Cortex of kidney (tissue), 1 donor: Measurements from ENCODE around the gene CLPTM1.
"Not testable (repeated sequence)": the region's sequence is repeated elsewhere in the genome, so short reads cannot be mapped to it uniquely, and the experiment has no call there.

Experiments used
- DNase-seq: peaks from one replicate; lab custom pipeline; 2025; lab: John Stamatoyannopoulos, UW

CLPTM1 gene

DNA sequence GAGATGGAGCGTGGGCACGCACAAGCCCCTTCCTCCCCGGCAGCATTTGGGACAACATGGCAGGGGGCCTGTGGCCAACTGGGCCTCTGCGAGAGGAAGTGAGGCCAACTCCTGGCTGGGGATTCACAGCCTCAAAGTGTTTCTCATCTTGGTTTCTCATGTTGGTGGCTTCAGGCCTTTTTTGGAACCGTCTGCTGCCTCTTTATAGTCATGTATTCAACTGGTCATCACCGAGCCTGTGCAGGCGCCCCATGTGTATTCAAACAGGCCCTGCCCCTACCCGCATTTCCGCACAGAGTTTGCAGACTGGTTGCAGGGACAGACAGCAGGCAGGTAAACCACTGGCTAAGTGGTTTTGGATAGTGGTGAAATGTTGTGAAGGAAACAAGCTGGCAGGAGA is 28.8 kb downstream of the CLPTM1 start:
- DNase-seq: no peak

DNA sequence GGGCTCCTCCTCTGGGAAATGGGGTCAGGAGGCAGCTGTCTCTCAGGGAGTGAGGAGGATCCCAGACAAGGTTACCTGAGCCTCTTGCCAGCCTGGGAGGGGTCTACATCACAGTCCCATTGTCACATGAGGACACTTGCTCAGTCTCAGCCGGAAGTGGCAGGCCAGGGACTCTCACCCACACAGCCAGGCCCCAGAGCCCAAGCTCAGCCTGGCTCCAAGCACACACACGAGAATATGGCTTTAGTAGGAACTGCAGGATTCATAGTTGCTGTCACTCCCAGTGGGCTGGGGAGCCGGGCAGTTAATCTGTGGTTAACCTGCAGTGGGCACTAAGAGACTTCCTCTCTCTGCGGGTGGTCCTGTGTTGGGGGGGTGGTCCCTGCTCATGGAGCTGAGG is 30.3 kb downstream of the CLPTM1 start:
- DNase-seq: no peak

DNA sequence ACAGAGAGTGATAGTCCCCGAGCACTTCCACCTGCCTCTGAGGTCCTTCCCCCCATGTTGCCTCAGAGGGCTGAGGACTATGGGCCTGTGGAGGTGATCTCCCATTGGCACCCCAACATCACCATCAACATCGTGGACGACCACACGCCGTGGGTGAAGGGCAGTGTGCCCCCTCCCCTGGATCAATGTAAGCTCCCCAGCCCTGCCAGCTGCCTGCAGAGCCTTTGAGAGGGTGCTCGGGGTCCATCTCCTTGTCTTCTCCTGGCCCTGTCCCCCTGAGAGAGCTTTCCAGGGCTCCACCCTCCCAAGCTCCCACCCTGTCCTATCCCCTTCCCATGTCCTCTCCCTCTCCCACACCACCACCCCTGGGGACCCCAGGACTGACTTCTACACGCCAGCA is 31.2 kb downstream of the CLPTM1 start:
- DNase-seq: no peak

GRCh38 chr19:44987148-44987675 is 32.0 kb downstream of the CLPTM1 start:
- no peak for DNase-seq

GRCh38 chr19:44988273-44988672 is 33.1 kb downstream of the CLPTM1 start:
- DNase-seq: no peak

DNA sequence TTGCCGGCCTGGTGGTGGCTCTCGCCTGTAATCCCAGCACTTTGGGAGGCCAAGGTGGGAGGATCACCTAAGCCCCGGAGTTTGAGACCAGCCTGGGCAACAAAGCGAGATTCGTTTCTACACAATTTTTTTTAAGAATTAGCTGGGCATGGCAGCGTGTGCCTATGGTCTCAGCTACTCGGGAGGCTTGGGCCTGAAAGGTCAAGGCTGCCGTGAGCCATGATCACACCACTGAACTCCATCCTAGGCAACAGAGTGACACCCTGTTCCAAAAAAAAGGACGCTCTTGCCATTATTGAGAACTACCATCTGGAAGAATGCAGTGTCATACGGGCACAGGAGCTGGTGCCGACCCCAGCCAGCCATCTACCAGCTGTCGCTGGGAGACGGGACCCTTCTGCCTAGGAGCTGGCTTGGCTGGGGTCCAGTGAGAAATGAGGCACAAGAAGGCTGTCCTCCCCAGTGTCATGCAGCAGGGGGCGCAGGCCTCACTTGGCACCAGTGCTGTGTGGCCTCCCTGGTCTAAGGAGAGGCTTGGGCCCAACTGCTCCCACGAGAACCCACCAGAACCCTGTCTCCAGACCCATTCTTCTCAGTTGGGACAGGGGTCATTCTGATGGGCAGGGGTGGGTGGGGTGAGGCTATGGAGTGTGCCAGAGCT is 33.8 kb downstream of the CLPTM1 start:
- no peak for DNase-seq

- DNase-seq: no peak
Observed at GRCh38 chr19:44990459-44990858, 35.3 kb downstream of the CLPTM1 start.

- DNase-seq: no peak
Observed at GRCh38 chr19:44990966-44991365, 35.8 kb downstream of the CLPTM1 start.

DNA sequence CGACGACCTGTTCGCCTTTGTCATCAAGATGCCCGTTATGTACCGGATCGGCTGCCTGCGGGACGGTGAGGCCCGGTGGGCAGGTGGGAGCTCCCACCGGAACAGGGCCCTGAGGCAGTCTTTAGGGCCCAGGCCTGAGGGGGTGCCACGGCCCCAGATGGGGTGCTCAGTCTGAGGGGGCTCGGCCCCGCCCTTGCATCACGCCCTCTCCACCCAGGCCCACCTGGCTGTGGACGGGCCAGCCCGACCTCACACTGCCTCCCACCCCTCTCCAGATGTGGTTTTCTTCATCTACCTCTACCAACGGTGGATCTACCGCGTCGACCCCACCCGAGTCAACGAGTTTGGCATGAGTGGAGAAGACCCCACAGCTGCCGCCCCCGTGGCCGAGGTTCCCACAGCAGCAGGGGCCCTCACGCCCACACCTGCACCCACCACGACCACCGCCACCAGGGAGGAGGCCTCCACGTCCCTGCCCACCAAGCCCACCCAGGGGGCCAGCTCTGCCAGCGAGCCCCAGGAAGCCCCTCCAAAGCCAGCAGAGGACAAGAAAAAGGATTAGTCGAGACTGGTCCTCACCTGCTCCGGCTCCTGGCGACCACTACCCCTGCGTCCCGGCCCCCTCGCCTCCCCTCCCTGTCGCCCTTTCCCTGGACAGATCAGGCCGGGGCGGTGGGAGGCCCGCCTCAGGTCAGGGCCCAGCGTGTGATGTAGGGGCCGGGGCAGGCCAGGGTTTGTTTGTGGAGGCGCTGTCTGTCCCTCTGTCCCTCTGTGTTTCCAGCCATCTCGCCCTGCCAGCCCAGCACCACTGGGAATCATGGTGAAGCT is 37.4 kb downstream of the CLPTM1 start:
- no peak for DNase-seq

GRCh38 chr19:44993526-44993925 is 38.3 kb downstream of the CLPTM1 start:
- no peak for DNase-seq

- DNase-seq: no peak
Observed at GRCh38 chr19:44993926-44994537, 38.9 kb downstream of the CLPTM1 start.

- DNase-seq: no peak
Observed at GRCh38 chr19:44998025-44998424, 42.8 kb downstream of the CLPTM1 start.

DNA sequence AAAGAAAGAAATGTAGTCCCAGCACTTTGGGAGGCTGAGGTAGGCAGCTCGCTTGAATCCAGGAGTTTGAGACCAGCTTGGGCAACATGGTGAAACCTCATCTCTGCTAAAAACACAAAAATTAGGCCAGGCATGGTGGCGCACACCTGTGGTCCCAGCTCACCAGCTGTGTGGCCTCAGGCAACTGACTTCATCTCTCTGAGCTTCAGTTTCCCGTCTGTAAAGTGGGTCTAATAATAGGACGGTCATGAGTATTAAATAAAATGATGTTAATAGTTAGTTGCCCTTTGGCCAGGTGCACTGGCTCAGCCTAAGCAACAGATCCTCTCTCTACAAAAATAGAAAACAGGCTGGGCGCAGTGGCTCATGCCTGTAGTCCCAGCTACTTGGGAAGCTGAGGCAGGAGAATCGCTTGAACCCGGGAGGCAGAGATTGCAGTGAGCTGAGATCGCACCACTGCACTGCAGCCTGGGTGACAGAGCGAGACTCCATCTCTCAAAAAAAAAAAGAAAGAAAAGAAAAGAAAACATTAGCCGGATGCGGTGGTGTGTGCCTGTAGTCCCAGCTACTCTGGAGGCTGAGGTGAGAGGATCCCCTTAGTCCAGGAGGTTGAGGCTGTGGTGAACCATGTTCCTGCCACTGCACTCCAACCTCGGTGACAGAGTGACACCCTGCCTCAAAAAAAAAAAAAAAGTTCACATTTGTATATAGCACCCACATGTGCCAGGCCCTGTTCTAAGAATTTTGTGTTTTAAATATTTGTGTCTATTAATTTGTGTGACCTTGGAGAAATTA is 44.1 kb downstream of the CLPTM1 start:
- DNase-seq: not testable (repeated sequence)

DNA sequence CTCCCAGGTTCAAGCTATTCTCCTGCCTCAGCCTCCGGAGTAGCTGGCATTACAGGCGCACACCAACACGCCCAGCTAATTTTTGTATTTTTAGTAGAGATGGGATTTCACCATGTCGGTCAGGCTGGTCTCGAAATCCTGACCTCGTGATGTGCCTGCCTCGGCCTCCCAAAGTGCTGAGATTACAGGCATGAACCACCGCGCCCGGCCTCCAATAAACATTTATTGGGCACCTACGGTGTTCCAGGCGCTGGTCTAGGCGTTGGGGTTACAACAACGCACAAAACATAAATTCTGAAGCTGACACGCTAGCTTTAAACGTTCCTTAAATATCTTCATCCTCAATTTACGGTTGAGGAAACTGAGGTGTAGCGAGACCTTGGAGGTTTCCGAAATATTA is 45.5 kb downstream of the CLPTM1 start:
- DNase-seq: not testable (repeated sequence)

DNA sequence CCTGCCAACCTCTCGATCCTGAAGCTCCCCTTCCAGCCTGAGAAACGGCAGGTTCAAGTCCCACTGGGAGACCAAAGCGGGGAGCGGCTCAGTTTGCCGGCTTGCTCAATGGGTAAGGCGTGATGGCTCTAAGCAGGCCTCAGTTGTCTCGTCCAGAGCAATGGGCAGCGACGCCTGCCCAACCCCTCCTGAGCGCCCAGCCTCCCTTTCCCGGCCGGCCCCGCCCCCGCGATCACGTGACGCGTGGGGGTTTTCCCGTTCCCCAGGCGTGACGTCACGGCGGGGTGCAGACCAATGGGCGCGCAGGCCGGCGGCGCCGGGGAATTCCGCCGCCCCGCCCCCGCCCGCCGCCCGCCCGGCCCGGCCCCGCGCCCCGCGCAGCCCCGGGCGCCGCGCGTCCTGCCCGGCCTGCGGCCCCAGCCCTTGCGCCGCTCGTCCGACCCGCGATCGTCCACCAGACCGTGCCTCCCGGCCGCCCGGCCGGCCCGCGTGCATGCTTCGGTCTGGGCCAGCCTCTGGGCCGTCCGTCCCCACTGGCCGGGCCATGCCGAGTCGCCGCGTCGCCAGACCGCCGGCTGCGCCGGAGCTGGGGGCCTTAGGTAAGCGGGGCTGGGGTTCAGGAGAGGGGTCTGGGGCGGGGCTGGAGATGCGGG is 46.0 kb downstream of the CLPTM1 start, which contains the start of gene RELB:
Gene RELB (plus strand): TSS at position 378 of the 653 bp plus-strand sequence. CDS start 116 bp downstream, at position 494.
- DNase-seq: no peak

DNA sequence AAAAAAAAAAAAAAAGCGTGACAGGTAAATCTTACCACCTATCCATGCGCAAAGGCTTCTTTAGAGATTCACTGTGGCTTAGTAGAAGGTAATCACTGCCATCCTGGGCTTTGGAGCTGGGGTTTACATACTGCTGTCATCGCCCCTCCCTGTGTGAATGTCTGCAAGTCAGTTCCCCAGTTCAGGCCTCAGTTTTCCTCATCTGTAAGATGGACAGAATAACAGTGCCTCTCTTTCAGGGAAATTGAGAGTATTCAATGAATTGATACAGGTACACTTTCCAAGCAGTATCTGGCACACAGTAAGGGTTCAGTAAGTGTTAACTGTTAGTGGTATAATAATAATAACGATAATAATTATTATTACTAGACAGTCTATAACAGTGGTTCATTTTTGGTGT is 48.3 kb downstream of the CLPTM1 start:
- DNase-seq: no peak

DNA sequence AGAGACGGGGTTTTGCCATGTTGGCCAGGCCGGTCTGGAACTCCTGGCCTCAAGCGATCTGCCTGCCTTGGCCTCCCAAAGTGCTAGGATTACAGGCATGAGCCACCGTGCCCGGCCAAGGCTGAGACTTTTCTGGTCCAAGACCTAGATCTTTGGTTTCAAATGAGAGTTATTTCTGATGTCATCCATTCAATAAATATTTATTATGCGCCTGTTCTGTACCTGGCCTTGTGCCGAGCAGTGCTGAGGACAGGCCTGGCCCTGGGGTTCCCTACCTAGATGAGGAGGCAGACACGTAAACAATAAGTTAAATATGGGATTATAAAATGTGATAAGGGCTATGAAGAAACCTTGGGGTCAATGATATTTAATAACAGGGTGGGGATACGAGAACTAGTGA is 50.6 kb downstream of the CLPTM1 start:
- DNase-seq: no peak

DNA sequence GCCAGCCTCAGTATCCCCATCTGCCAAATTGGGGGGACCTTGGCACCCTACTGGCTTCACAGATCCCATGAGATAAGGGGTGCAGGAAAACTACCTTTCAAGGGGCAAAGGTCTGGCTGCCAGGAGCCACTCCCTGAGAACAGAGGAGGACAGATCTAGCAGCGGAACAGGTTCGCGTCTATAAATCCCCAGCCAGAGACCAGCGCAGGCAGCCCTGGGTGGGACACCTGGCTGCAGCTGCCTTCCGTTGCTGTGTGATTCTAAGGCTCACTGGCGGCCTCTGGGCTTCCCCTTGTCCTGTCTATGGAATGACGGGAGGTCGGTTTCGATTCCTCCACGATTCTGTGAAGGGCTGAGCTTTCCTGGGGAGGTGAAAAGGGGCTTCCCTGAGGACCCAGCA is 53.4 kb downstream of the CLPTM1 start:
- DNase-seq: no peak

DNA sequence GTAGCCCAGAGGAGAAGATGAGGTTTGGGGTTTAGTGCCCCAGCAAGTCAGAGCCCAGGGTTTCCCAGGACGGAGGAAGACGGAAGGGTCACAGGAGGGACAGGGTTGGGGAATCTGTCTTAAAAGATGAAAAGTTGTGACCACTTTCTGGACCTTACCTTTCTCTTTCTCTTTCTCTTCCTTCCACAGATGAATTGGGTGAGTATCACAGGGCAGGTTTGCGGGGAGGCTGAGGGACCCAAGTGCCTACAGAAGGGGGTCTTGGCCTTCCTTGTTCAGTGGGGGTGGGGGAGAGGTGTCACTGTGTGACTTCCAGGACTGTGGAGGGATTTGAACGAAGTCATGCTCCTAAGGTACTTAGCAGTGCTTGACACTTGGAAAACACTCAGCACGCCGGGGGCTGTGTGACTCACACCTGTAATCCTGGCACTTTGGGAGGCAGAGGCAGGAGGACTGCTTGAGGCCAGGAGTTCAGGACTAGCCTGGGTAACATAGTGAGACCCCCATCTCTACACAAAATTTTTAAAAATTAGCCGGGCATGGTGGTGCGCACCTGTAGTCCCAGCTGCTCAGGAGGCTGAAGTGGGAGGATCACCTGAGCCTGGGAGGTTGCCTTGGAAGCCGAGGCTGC is 54.6 kb downstream of the CLPTM1 start:
- DNase-seq: no peak

DNA sequence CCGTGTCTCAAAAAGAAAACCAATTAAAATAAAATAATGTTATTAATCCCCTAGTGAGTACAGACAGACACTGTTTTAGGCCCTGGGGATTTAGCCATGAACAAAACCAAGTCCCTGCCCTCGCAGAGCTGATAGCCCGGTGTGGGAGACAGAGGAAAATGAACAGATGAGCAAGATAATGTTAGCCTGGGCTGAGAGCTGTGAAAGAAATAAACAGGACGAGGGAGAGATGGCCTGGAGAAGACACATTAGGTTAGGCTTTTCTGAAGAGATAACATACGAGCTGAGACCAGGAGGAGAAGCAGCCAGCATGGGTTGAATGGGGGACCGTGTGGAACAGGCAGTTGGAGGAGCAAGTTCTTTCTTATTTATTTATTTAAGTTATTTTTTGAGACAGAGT is 55.1 kb downstream of the CLPTM1 start:
- no peak for DNase-seq

- no peak for DNase-seq
Observed at GRCh38 chr19:45011959-45012358, 56.8 kb downstream of the CLPTM1 start.
